ENCODE results near the gene DLG5.

GRCh38 chr10:77925410-77925794 is 1.2 kb downstream of the DLG5 start:
- TF ChIP-seq EZH2 (IDR thresholded peaks at IDR 0.05; ENCODE audit: low read depth): no peak
- no peak for TF ChIP-seq CTCF (conservative IDR thresholded peaks at IDR 0.05)

Data from PC-9 (cell line).